Psoas muscle (tissue), 8 donors: Measurements from ENCODE around the gene MTM1. TPM values are rescaled to one million over a fixed set of nuclear protein-coding genes. Genes with fewer than 3 reads are reported as not detected.

Experiments
- ATAC-seq, 4 donors: fragments of 200-7000 bp; cut with Tn5 transposase; one replicate each; pipeline ENCODE4 v1.9.1; 2020; ENCODE audit warnings: moderate library complexity in 3 of 4, mild to moderate bottlenecking in 2 of 4
- DNase-seq, 2 donors: peaks; one replicate each; pipeline ENCODE4 v3.0.0-alpha.2; 2020
- H3K27ac ChIP-seq: fragments of 200-600 bp; one replicate; pipeline ENCODE4 v1.8.0; 2022
- H3K27me3 ChIP-seq, 3 donors: fragments of 200-600 bp in 1 of 3; one replicate each; pipeline versions ENCODE4 v1.6.1 to v1.8.0; 2013 to 2022; ENCODE audit warnings: low read length in 2 of 3, mild to moderate bottlenecking in 2 of 3, moderate library complexity in 1 of 3; ENCODE audit not compliant: insufficient read depth in 3 of 3
- H3K36me3 ChIP-seq, 2 donors: fragments of 200-600 bp in 1 of 2; one replicate each; pipeline versions ENCODE4 v1.6.1 to v1.8.0; 2013 to 2022; ENCODE audit warnings: low read depth in 1 of 2, mild to moderate bottlenecking in 1 of 2, moderate library complexity in 1 of 2; ENCODE audit not compliant: insufficient read depth in 1 of 2
- H3K4me1 ChIP-seq: fragments of 200-600 bp; one replicate; pipeline ENCODE4 v1.8.0; 2022
- H3K4me3 ChIP-seq: fragments of 200-600 bp; one replicate; pipeline ENCODE4 v1.8.0; 2022; ENCODE audit warnings: mild to moderate bottlenecking
- H3K9me3 ChIP-seq: fragments of 200-600 bp; one replicate; pipeline ENCODE4 v1.8.0; 2022
- CTCF ChIP-seq: fragments of 200-600 bp; IDR thresholded peaks from one replicate; pipeline ENCODE4 v1.8.0; 2022; ENCODE audit warnings: antibody characterized with exemption
- WGBS, 3 donors: extraction: QIAGEN DNeasy Blood & Tissue Kit; methylation state at CpG; one replicate each; pipeline versions ENCODE4 v1.1.6 to v1.1.7; 2013; 5-methylcytosine and 5-hydroxymethylcytosine counted together
- intact Hi-C, 2 donors: fragments of 100-400 bp; cut with DNase I; formaldehyde crosslinking; loops; one replicate each; pipeline versions ENCODE4 v1.11.0 to v1.14.2; 2022
- polyA plus RNA-seq, 3 donors: library from polyadenylated mRNA; stranded (reverse); fragments of 200-250 nt; gene quantifications; one replicate each; pipeline ENCODE4 v1.2.3, GENCODE V29; 2013
- total RNA-seq, 4 donors: library from RNA; stranded (reverse); fragmentation: NEBNext Ultra II Directional in 2 of 4; extraction: Animal tissue kit (Norgen Biotek cat#: 25700) in 2 of 4; gene quantifications; one replicate each; pipeline versions ENCODE4 v1.2.1 to v1.2.4, GENCODE V29; 2021 to 2023
- donor health status: healthy with polysubstance abuse.
- donor health status: DM: no; HTN: no; CAD: no; lungs with moderate emphysema.
- donor health status: Bipolar disorder and iron deficiency.
- donor health status: healthy.
- donor health status: DM: yes; HTN: yes; CAD: no.
- donor health status: DM: no; HTN: no; CAD: no.
- donor health status: DM: no; HTN: no; CAD: no.
- donor health status: DM: yes; HTN: yes; CAD: no.

Gene MTM1
- total and polyA plus RNA-seq, 7 donors = 4.9 to 17.4 (median 15.0) TPM

GRCh38 chrX:150683536-150684146 lies 115.2 kb downstream of the MTM1 start:
- intact Hi-C loops = loop anchor here in 1 of 2 donors (5.0 to 10.0 kb wide), 2 partner anchors 34 to 729 kb away; no protein-coding TSS in a partner anchor
- Histone ChIP-seq H3K4me3 (no peak overlapping the region), H3K4me1 (no peaks in the 10 kb centered on the region), H3K36me3 (no peaks in the 10 kb centered on the region), H3K27ac (no peak overlapping the region), H3K27me3 (no peaks in the 10 kb centered on the region), H3K9me3 (no peaks in the 10 kb centered on the region)
- TF ChIP-seq CTCF = peak; percentile 54
- peak in 1 of 4 donors; percentile 33 for ATAC-seq
- 44 to 62% (median 59%) methylated on average over 7 of the region's 7 CpGs for WGBS, 3 donors
- DNase-seq = no peak

- no peak for ATAC-seq
Measured at GRCh38 chrX:150688911-150689451, 120.6 kb downstream of the MTM1 start.

GRCh38 chrX:150690126-150690525 lies 121.7 kb downstream of the MTM1 start:
- no peak for DNase-seq
- intact Hi-C loops = loop anchor here in 1 of 2 donors (5.0 kb wide), 1 partner anchor 48 kb away; no protein-coding TSS in a partner anchor
- ATAC-seq = no peak
- H3K27me3 ChIP-seq = no peaks in the 10 kb centered on the region
- H3K4me3 ChIP-seq = no peak overlapping the region
- H3K4me1 ChIP-seq = no peaks in the 10 kb centered on the region
- no peaks in the 10 kb centered on the region for H3K36me3 ChIP-seq
- H3K9me3 ChIP-seq = peaks cover 4% of the 10 kb centered on the region
- H3K27ac ChIP-seq = no peak overlapping the region
- no peak for TF ChIP-seq CTCF

More at GRCh38 chrX:150688911-150689451, 120.6 kb downstream of the MTM1 start:
- H3K27ac ChIP-seq = no peak overlapping the region
- 48 to 57% (median 51%) methylated on average over 5 of the region's 5 CpGs for WGBS, 3 donors
- TF ChIP-seq CTCF = no peak
- peaks cover 4% of the 10 kb centered on the region for H3K9me3 ChIP-seq
- no peak overlapping the region for H3K4me3 ChIP-seq
- no peaks in the 10 kb centered on the region for H3K27me3 ChIP-seq
- intact Hi-C loops = loop anchor here in 1 of 2 donors (10.0 kb wide), 1 partner anchor 734 kb away; no protein-coding TSS in a partner anchor
- DNase-seq = no peak
- no peaks in the 10 kb centered on the region for H3K36me3 ChIP-seq
- H3K4me1 ChIP-seq = no peaks in the 10 kb centered on the region

DNA sequence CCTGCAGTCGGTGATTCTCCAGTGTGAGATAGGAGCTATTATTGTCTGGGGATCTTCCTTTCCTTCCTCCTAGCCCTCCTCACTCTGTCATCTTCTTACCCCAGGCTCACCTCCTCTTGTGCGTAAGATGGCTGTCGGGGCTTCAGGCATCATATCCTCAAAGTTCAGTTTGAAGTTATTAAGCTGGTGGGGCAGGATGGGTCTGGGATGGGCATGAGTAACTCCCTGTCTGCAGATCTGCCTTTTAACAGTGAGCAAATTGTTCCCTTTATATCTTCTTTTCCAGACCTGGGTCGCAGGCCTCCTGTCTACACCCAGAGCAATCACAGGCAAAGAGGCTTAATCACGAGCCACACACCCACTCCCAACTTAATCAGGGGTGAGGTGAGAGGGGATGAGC lies 123.9 kb downstream of the MTM1 start:
- no peak for ATAC-seq
- Histone ChIP-seq H3K27me3 (no peaks in the 10 kb centered on the region), H3K36me3 (no peaks in the 10 kb centered on the region), H3K9me3 (peaks cover 4% of the 10 kb centered on the region), H3K27ac (peak overlapping the region; percentile 83), H3K4me1 (no peaks in the 10 kb centered on the region), H3K4me3 (peak overlapping the region; percentile 69)
- no peak for DNase-seq
- intact Hi-C loops = loop anchor here in 1 of 2 donors (5.0 kb wide), 1 partner anchor 50 kb away; no protein-coding TSS in a partner anchor
- TF ChIP-seq CTCF = no peak
- 53 to 67% (median 57%) methylated on average over 5 of the region's 5 CpGs for WGBS, 3 donors
